NT2/D1 (cell line): ENCODE data around the gene MAN1B1.

Experiments
- SUZ12 ChIP-seq: IDR thresholded peaks from 2 replicates; pipeline ENCODE4 v1.6.1; 2011; ENCODE audit not compliant: insufficient read length, insufficient read depth; ENCODE audit errors: extremely low read depth
- YY1 ChIP-seq: IDR thresholded peaks from 2 replicates; pipeline ENCODE4 v1.6.1; 2011; ENCODE audit not compliant: insufficient read length, insufficient read depth
- ZNF274 ChIP-seq: IDR thresholded peaks from 2 replicates; pipeline ENCODE4 v1.6.1; 2011; ENCODE audit warnings: mild to moderate bottlenecking, low read depth, low read length

DNA sequence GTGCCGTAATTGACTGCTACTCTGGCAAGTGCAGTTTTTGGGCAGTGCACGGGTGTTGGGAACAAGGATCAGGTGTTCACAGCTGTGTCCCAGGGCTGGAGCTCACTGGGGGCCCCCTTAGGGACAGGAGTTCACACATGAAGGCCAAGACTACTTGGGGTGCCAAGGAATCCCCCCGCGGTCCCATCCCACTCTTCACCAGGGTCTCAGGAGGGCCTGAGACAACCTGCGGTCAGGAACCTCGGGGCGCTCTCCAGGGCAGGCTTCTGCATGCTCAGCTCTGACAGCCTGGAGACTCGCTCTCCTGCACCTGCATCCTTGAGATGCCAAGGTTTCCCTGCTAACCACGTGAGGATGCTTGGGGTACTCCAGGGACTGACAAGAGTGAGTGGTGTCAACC is 2.3 kb upstream of the MAN1B1 start:
- TF ChIP-seq ZNF274: no peak
- TF ChIP-seq YY1: no peak
- TF ChIP-seq SUZ12: no peak
